HG02623 (cell line): ENCODE results near the gene ARMC12.

ENCODE experiments used
- ATAC-seq: cut with Tn5 transposase; IDR thresholded peaks from one replicate; pipeline ENCODE4 v1.9.1; 2021; ENCODE audit warnings: moderate library complexity; ENCODE audit not compliant: unreplicated experiment

Gene ARMC12

DNA sequence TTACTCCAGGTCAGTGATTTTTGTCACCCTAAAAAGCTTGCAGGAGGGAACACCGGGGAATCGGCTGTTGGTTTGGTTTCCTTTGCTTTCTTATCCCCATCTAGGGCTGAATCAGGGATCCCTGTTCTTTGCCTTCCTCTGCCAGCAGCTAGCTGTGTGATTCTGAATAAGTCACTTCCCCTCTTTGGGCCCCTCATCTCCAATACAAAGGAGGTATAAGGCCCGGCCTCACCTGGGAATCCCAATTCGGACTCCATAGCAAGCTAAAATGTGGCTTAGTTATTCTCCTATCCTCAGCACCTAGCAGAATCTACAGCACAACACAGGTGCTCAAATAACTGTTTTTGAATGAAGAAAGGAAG, 18.5 kb upstream of the ARMC12 start:
- ATAC-seq, result no peak

DNA sequence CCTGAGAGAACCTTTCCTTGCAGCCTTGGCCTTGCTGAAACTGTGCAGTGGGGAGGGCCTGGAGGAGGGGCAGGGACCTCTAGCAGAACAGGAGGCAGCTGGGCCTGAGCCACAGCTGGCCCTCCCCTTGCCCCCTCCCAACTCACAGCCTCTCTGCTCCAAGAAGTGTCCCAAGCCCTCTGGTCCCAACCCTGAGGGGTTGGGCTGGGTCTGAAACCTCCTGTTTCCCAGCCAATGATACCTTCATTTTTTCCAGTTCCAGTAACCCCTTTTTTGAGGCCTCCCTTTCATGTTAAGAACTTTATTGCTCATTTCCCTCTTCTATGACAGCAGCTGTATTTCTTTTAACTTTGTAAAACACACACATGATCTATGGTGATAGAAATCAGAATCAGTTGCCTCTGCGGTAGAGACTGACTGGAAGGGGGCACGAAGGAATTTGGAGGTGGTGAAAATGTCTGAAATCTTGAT, 17.9 kb upstream of the ARMC12 start:
- no peak for ATAC-seq

DNA sequence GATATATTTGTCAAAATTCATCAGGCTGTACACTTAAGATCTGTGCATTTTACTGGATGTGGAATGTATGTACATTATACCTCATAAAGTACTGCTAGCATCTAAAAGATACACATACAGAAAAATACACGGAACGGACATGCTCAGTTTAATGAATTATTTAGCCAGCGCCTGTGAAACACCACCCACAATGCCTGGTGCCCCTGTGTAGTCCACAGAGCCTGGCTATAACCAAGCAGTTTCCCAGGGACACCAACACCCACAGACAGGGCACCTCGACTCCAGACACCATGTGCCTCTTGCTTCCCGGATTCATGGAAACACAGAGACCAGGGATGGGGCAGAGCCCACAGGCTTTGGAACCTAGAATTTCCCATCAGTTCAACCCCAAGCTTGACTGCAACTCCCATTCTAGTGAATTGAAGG, 17.4 kb upstream of the ARMC12 start:
- ATAC-seq, result peak; percentile 15

DNA sequence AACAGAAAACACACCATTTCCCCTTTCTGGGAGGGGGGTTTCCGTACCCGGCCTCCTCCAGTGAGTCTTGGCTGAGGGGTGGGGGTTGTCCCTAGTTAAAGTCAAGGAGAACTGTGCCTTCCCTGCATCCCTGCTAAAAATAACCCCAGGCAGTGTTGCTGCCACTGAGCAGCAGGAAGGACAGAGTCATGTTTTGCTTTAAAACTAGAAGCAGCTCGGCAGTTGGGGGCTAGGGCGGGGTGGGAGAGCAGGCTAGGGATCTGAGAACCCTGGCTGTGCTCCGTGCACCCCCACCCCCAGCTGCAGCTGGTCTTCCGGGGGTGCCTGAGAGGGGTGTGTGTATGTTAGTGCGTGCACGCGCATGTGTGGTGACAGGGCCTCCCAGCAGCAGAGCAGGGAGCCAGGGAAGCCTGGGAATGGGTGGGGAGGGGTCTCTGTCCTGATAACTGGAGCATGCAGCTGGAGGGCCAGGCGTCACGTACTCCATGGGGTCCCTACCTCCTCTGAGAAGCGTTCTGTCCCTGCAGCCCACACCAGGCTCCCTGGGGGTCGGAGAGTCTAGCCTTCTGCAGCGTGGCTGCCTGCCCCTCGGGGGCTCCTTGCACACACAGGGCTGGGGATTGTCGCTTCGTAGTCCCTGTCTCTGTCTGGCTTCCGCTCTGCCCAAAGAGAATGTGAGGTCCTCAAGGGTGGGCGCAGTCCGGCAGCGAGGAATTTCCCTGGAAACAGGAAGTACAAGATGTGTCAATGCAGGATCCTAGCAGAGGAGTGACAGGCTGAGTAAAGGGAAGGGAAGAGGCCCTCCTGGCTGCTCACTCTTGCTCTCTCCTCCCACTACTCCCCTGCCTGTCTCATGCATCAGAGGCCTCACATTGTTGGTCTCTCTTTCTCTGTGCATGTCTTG, 16.8 kb upstream of the ARMC12 start:
- peak; percentile 64 for ATAC-seq

DNA sequence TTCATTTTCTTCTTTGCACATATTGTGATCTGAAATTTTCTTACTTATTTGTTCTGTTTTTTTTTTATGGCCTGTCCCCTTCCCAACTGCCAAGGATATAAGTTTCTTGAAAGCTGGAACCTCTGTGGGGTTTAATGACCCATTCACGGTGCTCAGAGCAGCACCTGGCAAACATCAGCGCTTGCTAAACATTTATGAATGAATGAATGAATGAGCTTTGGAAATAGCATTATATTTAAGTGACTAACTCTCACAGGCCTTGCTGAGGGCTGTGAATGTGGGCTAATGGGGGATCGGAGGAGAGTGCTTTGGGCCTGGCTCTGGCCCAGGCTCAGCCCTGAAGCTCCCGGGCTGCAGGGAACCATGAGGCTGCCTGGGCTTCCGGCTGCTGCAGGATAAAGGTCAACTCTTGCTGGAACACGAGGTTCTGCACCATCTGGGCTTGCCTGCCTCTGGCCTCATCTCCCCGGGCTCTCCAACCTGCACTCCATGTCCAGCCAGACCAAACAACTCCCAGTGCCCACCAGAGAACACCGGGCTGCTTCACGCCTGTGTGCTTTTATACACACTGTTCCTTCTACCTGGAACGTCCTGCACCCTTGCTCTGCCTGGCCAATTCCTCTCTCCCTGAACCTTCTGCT, 14.6 kb upstream of the ARMC12 start:
- ATAC-seq, result no peak

DNA sequence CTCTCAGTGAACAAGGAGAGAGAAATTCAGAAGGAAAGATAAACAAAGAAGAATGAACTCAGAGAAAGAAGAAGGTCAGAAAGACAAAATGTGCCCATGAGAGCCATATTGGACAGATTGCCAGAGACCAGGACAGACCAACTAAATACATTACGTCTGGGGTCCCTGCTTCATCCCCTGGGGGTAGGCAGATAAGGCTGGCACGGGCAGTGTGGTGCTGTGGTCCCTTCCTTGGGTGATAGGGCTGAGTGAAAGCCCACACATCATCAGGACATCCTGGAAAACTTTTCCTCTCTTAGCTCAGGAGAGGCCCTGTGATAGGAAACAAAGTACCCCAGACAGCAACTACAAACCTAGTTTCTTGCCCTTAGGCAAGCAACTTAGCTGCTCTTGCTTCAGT, 13.2 kb upstream of the ARMC12 start:
- no peak for ATAC-seq

DNA sequence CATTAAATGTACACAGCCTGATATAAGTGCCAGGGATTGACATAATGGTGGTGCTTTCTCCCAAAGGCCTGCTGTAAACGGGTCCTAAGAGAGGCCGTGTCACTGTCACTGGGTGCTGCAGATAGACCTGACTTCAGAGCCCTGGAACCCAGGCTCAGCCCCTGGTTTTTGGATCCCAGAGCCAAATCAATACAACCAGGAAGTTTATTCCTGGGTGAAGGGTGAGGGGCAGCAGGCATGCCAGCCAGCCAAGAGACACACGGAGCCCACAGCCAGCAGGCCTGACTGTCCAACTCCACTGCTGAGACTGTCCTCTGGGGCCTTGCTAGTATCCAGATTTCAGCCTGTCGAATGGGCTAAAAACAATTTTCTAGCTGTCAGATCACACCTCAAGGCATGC, 12.8 kb upstream of the ARMC12 start:
- no peak for ATAC-seq

DNA sequence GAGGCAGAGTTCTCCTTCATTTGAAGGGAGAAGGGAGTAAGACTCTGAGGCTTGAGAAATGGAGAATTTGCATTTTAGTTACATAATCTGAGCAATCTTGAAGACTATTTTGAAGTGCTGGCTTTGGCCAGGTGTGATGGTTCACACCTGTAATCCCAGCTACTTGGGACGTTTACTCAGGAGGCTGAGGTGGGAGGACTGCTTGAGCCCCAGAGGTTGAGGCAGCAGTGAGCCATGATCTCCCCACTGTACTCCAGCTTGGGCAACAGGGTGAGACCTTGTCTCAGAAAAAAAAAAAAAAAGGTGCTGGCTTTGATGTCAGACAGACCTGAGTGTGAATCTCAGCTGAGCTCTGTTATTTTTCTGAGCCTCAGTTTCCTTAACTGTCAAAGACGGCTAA, 12.4 kb upstream of the ARMC12 start:
- ATAC-seq, result no peak

DNA sequence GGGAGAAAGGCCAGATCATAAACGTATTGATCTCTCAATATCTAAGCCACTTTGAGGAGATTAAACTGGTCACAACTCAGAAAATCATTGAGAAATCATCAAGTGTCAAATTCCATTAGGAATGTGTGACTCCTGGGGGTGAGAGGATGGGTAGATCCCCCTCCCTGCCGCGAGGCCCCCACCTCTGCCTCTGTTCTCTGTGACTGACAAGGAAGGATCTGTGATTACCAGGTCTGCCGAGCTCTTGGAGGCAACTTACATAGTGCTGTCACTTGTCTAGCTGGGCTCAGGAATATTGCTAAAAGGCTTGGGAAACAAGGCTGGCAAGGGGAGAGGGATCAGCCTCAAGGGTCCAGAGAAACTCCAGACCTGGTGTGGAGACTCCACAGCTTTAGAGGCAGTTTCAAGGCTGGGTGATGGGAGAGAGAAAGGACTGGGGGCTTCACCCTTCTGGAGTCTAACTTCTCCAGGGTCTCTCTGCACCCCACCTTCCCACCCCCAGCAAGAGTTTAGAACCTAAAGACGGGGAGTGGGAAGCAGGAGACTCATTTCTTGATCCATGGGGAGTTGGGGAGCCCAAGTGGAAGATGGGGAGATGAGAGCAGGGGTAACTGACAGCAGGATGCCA, 11.6 kb upstream of the ARMC12 start:
- ATAC-seq, result no peak

DNA sequence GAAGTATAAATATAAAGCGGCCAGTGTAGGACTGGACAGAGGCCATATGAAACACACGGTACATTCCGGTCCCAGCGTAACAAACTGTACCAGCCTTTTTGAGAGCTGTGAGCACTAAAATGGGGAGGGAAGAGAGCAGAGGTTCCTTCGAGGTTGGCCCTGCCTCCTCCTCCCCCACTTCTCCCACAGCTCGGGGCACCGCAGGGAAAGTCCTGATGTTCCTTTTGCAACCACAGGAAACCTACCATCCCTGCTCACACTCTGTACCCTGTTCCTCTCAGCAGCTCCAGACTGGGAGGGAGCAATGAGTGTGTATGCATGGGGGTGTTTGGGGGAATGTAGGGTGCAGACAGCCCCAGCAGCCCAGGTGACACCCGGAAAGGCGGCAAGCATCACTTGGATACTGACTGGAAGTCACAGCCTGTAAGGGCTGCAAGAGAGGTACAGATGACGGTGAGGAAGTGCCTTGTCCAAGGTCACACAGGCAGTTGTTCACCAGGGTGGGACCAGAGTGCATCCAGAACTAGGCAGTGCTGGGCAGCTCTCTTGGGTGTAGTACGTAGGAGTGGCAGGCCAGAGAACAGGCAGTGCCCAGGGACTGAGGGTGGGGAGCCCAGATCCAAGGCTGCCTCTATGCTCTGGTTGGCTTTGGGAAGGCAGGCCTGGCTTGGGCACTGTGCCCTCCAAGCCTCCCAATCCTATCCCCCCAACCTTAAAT, 11.0 kb upstream of the ARMC12 start:
- ATAC-seq, result no peak

DNA sequence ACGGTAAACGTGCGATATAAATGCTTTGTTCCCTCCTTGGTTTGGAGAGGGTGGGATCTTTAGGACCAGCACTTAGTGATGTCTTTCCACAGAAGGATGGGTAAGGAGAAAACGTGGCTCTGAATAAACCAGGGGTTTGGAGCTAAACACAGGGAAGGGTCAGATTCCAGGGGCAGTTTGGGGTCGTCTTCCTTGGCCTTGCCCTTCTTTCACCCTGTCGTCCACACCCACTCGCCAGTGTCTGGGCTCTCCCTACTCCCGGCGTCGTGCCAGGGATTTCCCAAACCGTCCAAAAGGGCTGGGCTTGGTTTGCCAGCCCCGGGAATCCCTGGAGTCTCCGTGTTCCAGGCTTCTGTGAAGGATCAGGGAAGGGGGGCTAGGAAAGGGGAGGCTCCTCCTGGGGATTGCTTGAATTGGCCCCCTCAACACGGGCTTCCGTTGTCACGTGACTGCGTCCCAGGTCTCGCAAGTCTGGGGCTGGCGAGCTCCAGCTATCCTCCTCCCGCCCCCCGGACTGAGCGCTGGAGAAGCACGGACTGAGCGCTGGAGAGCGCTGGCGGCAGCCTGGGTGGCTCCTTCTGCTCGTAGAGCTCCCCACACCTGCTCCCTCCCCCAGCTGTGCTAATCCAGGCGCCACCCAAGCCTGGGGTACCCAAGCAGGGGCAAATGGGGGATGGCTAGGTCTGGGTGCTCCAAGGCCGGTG, 9.4 kb upstream of the ARMC12 start:
- peak; percentile 11 for ATAC-seq

DNA sequence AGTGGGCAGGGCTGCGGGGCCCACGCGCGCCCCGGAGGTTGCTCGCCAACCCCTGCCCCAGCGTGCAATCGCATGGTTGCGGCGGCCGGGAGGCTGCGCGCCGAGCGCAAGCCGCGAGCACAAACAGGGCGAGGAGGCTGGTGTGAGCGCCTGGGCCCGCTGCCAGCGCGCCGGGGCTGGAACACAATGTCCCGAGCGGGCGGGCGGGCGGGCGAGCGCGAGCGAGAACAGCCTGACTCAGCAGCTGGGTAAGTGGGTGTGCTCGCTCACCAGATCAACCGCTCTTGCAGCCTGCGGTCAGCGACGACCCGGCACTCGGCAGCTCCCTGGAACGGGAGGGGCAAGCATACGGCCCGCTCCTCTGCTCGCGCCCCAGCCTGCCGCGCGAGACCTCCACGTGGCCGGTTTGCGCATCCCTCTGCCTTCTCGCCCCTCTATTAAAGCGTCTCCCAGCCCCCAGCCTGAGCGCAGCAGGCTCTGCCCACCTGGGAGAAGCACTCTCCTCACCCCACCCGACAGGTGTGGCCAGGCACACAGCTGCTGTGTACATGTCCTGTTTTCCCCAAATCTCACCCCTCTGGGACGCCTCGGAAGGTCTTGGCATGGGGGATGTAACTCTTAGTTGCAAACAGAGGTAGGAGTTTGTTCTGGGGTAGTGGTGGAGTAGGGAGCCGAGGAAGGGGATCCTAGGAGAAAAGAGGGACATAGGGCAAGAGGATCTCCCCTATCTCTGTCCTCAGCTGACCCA, 8.7 kb upstream of the ARMC12 start:
- peak; percentile 34 for ATAC-seq

DNA sequence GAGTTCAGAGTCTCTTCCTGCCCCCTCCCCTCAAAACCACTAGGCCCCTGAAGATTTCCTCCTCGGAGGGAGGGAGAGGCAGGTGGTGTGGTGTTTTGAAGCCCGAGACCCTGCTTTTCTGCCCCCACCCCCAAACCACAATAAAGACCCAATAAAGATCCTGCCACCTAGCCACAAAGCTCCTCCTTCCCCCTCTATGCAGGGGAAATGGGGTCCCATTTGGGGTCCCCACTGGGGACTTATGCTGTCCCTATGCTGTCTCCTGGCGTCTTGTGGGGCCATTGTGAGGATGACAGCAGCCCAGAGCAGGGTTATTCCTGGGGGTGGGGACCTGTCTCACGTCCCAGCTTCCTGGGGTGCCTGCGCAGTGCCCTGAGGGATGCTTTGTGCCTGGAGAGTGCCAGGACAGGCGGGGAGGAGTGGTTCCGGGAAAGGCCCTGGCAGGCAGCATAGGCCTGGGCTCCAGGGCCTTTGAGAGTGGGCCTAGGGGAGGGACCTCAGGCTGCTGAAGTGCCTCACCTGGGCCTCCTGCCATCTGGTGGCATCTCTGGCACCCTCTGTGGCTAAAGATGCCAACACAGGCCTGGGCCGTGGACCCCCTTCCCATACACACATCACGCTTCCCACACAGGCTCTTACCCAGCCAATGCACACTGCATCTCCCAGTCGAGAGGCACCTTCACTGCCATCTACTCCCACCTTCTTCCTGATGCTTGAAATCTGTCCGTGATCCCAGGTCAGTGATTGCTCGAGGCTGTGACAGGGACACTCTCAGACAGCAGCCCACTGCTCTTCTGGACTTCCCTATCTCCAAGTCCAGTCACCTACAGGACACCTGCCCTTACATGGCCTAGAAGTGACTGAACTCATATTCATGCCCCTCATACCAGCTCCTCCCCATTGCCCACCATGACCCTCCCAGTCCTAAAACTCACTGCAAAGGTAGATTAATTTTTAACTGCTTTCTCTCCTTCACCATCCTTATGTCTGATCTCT, 7.9 kb upstream of the ARMC12 start:
- no peak for ATAC-seq

DNA sequence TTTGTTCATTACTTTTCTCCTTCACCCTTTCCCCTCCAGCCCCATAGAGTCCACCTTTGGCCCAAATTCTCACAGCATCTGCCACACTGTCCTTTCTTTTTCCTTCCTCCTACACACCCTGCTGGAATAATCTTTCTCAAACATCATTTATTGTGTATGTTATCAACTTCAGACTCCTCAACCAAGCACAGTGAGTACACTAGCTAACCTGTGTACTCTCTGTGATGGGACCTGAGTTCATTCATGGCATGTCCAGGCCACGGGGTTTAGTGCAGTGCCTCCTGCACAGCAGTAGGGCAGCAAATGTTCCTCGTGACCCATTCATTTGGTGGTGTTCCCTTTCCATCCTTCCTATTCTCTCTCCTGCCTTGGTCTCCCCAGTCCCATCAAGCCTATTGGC, 7.1 kb upstream of the ARMC12 start:
- no peak for ATAC-seq

DNA sequence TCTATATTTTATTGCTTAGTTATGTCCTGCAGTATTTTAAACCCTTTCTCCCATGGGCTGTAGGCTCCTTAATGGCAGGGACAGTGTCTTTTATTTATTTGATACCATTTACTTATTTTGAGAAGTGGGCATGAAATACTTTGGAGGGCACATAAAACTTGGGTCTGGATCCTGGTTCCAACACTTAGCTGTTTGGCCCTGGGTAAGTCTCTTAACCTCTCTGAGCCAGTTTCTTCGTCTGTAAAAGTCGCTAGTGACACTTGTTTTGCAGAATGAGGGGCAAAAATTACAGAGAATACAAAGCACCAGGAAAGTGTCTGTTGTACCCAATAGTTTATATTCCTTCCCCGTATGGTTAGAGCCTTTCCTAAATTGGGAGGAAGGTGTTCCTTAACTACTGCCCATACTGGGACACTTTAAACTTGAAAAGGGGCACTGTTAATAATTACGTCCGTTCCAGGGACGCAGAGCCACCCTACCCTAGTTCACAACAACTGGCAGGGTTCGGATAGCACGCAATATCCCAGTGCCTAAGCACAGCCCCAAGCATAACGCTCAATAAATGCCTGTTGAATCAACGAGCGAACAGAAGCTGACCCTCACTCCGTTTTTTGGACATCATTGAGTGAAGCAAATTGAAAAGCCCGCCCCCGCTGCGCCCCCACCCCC, 6.0 kb upstream of the ARMC12 start:
- ATAC-seq, result no peak

DNA sequence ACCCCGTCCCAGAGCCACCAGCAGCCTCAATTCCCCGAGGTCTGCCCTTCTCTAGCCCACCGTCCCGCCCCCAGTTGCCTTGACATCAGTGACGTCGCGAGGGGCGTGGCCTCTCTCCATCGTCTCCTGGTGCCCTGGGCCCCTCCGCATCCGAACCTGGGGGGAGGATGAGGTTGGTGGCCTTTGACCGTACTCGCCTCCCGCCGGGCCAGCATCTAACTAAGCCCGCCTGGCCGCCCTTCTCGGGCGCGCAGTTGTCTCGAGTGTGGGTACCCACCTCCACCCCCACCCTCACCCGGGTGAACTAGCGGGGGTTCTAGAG, 5.5 kb upstream of the ARMC12 start:
- ATAC-seq, result peak; percentile 35

DNA sequence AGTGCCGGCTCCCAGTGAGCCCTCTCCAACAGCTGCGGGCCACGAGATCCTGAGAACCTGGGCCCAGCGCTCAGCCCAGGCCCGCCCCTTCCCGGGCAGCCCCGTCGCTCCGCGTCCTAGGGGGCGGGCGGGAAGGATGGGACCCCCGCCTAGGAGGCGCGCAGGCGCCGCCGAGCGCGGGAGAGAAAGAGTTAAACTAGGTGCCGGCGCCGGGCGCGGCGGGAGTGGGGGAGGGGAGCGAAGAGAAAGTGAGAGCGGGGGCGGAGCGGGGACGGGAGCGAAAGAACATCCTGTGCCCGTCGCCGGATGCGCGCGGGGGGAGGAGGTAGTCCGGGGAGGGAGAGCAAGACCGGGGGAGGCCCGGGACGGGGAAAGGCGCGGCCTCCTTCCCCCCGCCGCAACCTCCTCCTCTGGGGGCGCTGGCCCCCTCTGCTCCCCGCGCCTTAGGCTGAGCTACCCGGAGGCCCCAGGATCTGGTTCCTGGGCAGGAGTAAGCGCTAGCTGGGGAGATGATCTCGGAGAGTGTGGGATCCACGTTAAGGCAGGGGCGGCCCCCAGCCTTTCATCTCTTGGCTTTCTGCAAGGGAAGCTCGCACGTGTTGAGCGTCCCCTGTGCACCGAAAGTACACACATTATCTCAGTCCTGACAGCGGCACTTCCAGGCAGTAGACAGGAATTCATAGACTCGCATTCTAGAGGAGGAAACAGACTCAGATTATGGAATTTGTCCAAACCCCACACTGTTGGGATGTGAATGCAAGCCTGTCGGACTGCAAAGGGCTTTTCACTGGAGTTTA, 4.9 kb upstream of the ARMC12 start:
- peak; percentile 38 for ATAC-seq

DNA sequence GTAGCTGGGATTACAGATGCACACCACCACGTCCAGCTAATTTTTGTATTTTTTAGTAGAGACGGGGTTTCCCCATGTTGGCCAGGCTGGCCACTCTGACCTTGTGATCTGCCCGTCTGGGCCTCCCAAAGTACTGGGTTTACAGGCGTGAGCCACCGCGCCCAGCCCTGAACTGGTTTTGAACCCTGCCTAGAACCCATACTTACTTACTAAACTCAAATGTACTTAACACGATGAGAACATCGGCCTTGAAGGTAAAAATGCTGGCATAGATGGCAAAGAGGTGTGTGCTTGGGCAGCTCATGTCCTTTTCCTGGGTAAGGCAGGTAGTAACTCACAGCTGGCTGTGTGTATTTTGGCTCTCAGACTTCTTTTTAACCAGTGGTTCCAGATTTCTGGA, 3.2 kb upstream of the ARMC12 start:
- no peak for ATAC-seq
